Trophoblast cell (in vitro differentiated cells and primary cell): ENCODE measurements around the gene SPPL2B.

Experiments
- DNase-seq, 2 donors: peaks; one replicate each; pipeline ENCODE4 v3.0.0-alpha.2; 2016
- H2AFZ ChIP-seq: 2 replicates; pipeline ENCODE4 v1.6.1; 2013; ENCODE audit warnings: low read length, moderate library complexity, mild to moderate bottlenecking; ENCODE audit not compliant: insufficient read depth, poor library complexity
- H2AK5ac ChIP-seq: 2 replicates; pipeline ENCODE4 v1.6.1; 2013; ENCODE audit warnings: mild to moderate bottlenecking, low read length
- H2BK120ac ChIP-seq: 2 replicates; pipeline ENCODE4 v1.6.1; 2013; ENCODE audit warnings: low read length, mild to moderate bottlenecking, moderate library complexity; ENCODE audit not compliant: insufficient read depth, poor library complexity
- H2BK12ac ChIP-seq: 2 replicates; pipeline ENCODE4 v1.6.1; 2013; ENCODE audit warnings: mild to moderate bottlenecking, low read length, moderate library complexity
- H2BK5ac ChIP-seq: 2 replicates; pipeline ENCODE4 v1.6.1; 2013; ENCODE audit warnings: low read length, low read depth, moderate library complexity, mild to moderate bottlenecking; ENCODE audit not compliant: poor library complexity
- H3K14ac ChIP-seq: 2 replicates; pipeline ENCODE4 v1.6.1; 2013; ENCODE audit warnings: mild to moderate bottlenecking, low read length
- H3K18ac ChIP-seq: 2 replicates; pipeline ENCODE4 v1.6.1; 2013; ENCODE audit warnings: mild to moderate bottlenecking, low read length
- H3K23ac ChIP-seq: 2 replicates; pipeline ENCODE4 v1.6.1; 2013; ENCODE audit warnings: low read length
- H3K27ac ChIP-seq: 2 replicates; pipeline ENCODE4 v1.5.1; 2013; ENCODE audit warnings: low read depth, mild to moderate bottlenecking, inconsistent platforms, low read length, moderate library complexity
- H3K27me3 ChIP-seq: 2 replicates; pipeline ENCODE4 v1.6.1; 2013; ENCODE audit warnings: inconsistent platforms, mild to moderate bottlenecking, low read length, moderate library complexity; ENCODE audit not compliant: insufficient read depth
- H3K36me3 ChIP-seq, 2 experiments: 1 replicate in 1 of 2; 2 replicates in 1 of 2; pipeline ENCODE4 v1.6.1; 2013; ENCODE audit warnings: low read length in 2 of 2, mild to moderate bottlenecking in 2 of 2, moderate library complexity in 1 of 2; ENCODE audit not compliant: insufficient read depth in 2 of 2, control insufficient read depth in 1 of 2
- H3K4ac ChIP-seq: 2 replicates; pipeline ENCODE4 v1.6.1; 2013; ENCODE audit warnings: low read depth, mild to moderate bottlenecking, low read length, moderate library complexity
- H3K4me1 ChIP-seq, 2 experiments: 1 replicate in 1 of 2; 2 replicates in 1 of 2; pipeline ENCODE4 v1.6.1; 2013; ENCODE audit warnings: low read length in 2 of 2, mild to moderate bottlenecking in 2 of 2, moderate library complexity in 1 of 2; ENCODE audit not compliant: insufficient read depth in 2 of 2, control insufficient read depth in 1 of 2
- H3K4me2 ChIP-seq: 2 replicates; pipeline ENCODE4 v1.6.1; 2013; ENCODE audit warnings: inconsistent platforms, mild to moderate bottlenecking, low read length, moderate library complexity
- H3K4me3 ChIP-seq: 2 replicates; pipeline ENCODE4 v1.5.1; 2013; ENCODE audit warnings: mild to moderate bottlenecking, low read depth, low read length, inconsistent platforms
- H3K79me1 ChIP-seq: one replicate; pipeline ENCODE4 v1.6.1; 2013; ENCODE audit warnings: low read length
- H3K79me2 ChIP-seq: 2 replicates; pipeline ENCODE4 v1.6.1; 2013; ENCODE audit warnings: low read length, mild to moderate bottlenecking; ENCODE audit not compliant: control insufficient read depth, insufficient read depth, poor library complexity
- H3K9ac ChIP-seq: 2 replicates; pipeline ENCODE4 v1.6.1; 2013; ENCODE audit warnings: mild to moderate bottlenecking, low read length
- H3K9me3 ChIP-seq: 2 replicates; pipeline ENCODE4 v1.6.1; 2013; ENCODE audit warnings: low read depth, mild to moderate bottlenecking, control low read depth, inconsistent platforms, low read length; ENCODE audit not compliant: insufficient read depth
- H4K12ac ChIP-seq: 2 replicates; pipeline ENCODE4 v1.6.1; 2013; ENCODE audit warnings: low read depth, mild to moderate bottlenecking, low read length, moderate library complexity
- H4K8ac ChIP-seq: 2 replicates; pipeline ENCODE4 v1.6.1; 2013; ENCODE audit warnings: low read depth, mild to moderate bottlenecking, low read length, moderate library complexity
- H4K91ac ChIP-seq: one replicate; pipeline ENCODE4 v1.6.1; 2013; ENCODE audit warnings: low read depth, mild to moderate bottlenecking, low read length, moderate library complexity
- WGBS: extraction: QIAGEN DNeasy Blood & Tissue Kit; methylation state at CpG from one replicate; pipeline ENCODE4 v1.1.7; 2013; ENCODE audit warnings: missing lambda C conversion rate; ENCODE audit not compliant: insufficient read length, insufficient coverage; ENCODE audit errors: extremely low coverage; 5-methylcytosine and 5-hydroxymethylcytosine counted together

Gene SPPL2B

DNA sequence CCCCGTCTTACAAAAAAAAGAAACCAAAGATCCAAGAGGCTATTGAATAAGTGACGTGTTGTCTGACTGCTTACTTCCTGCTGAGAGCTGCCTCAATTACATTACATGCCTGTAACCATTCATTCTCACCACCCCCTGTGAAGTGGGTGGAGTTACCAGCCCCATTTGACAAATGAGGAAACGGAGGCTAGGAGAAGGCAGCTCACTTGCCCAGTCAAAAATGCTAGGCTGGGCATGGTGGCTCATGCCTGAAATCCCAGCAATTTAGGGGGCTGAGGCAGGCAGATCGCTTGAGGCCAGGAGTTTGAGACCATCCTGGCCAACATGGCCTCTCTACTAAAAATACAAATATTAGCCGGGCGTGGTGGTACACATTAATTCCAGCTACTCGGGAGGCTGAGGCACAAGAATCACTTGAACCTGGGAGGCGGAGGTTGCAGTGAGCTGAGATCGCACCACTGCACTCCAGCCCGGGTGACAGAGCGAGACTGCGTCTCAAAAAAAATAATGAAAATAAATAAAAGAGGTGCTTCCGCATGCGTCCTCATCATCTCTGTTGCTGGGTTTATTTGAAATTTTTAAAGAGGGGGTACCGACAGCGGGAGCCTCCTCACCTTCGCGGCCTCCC, 597 bp upstream of the SPPL2B start:
- peak overlapping the region; percentile 72 for H4K91ac ChIP-seq
- peak; percentile 33 to 59 for DNase-seq
- peaks cover 10% of the 10 kb centered on the region for H3K79me2 ChIP-seq
- no peak overlapping the region for H2BK12ac ChIP-seq
- no CpG with 5 or more reads among the region's 18 CpGs for WGBS
- peak overlapping the region; percentile 72 for H3K18ac ChIP-seq
- no peaks in the 10 kb centered on the region for H3K9me3 ChIP-seq
- no peak overlapping the region for H2BK5ac ChIP-seq
- H3K4me1 ChIP-seq: peaks cover 8 to 19% of the 10 kb centered on the region in 2 experiments
- peak overlapping the region; percentile 96 for H3K9ac ChIP-seq
- H3K27me3 ChIP-seq: no peaks in the 10 kb centered on the region
- H2AK5ac ChIP-seq: no peak overlapping the region
- peak overlapping the region; percentile 33 for H3K14ac ChIP-seq
- peaks cover 8% of the 10 kb centered on the region for H3K79me1 ChIP-seq
- no peak overlapping the region for H2AFZ ChIP-seq
- peak overlapping the region; percentile 55 for H3K27ac ChIP-seq
- peak overlapping the region; percentile 99 for H3K4me3 ChIP-seq
- H3K4ac ChIP-seq: peak overlapping the region; percentile 31
- peak overlapping the region; percentile 15 for H2BK120ac ChIP-seq
- H3K4me2 ChIP-seq: peak overlapping the region; percentile 100
- H3K36me3 ChIP-seq: peaks cover 30% of the 10 kb centered on the region in 2 experiments
- H3K23ac ChIP-seq: no peak overlapping the region
- H4K8ac ChIP-seq: peak overlapping the region; percentile 82
- no peak overlapping the region for H4K12ac ChIP-seq

DNA sequence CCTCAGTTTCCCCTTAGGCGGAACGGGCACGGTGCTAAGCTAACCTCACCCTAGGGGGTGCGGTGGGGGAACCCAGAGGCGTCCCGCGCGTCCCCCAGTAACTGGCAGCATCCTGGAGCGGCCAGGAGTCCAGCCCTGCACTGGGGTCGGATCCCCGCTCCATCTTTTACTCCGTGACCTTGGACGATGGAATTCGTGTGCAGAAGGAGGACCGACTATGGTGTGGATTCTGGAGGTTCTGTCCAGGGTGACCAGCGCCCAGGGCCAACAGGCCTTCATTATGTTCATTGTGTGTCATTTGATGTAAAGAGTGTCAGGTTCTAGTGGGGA, 630 bp downstream of the SPPL2B start:
- Histone ChIP-seq H2AK5ac (peak overlapping the region; percentile 82), H4K8ac (peak overlapping the region; percentile 67), H2BK120ac (peak overlapping the region; percentile 77), H2BK12ac (no peak overlapping the region), H2BK5ac (peak overlapping the region; percentile 13), H3K4me3 (peak overlapping the region; percentile 99), H3K9ac (peak overlapping the region; percentile 97), H3K23ac (no peak overlapping the region), H4K91ac (peak overlapping the region; percentile 81), H3K27me3 (no peaks in the 10 kb centered on the region), H3K9me3 (no peaks in the 10 kb centered on the region), H3K18ac (peak overlapping the region; percentile 60), H3K4ac (peak overlapping the region; percentile 98), H3K4me2 (peak overlapping the region; percentile 100), H3K79me2 (peaks cover 10% of the 10 kb centered on the region), H3K27ac (no peak overlapping the region), H3K14ac (peak overlapping the region; percentile 71), H4K12ac (peak overlapping the region; percentile 63), H3K36me3 (peaks cover 19% of the 10 kb centered on the region in 2 experiments), H2AFZ (peak overlapping the region; percentile 80), H3K79me1 (peaks cover 8% of the 10 kb centered on the region), H3K4me1 (peaks cover 8 to 19% of the 10 kb centered on the region in 2 experiments)
- DNase-seq: no peak
- no CpG with 5 or more reads among the region's 16 CpGs for WGBS

DNA sequence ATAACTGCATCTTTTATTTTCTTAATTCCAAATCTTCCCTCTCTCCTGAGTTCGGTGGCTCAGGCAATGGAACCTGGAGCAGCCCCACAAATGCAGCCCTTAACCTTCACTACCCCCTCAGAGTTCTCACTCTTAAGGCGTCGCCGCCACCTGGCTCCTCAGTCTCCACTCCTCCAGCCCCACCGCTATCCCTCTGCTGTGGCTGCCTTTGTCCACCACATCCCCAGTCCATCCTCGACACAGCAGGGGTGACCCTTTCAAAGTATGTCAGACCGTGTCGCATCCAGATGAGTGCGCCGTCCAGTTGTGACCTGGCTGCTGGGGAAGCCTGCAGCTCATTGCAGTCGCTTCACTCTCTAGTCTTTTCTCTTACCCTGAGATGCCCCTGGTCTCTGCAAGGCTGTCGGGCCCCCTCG, 1.0 kb downstream of the SPPL2B start:
- peak overlapping the region; percentile 63 for H4K12ac ChIP-seq
- H2AFZ ChIP-seq: no peak overlapping the region
- no peak overlapping the region for H2BK12ac ChIP-seq
- no peak overlapping the region for H3K27ac ChIP-seq
- no peak overlapping the region for H3K23ac ChIP-seq
- H3K14ac ChIP-seq: no peak overlapping the region
- peak overlapping the region; percentile 100 for H3K4me2 ChIP-seq
- H3K9me3 ChIP-seq: no peaks in the 10 kb centered on the region
- H2BK120ac ChIP-seq: no peak overlapping the region
- no peak overlapping the region for H4K91ac ChIP-seq
- peaks cover 16 to 17% of the 10 kb centered on the region in 2 experiments for H3K36me3 ChIP-seq
- no peak overlapping the region for H4K8ac ChIP-seq
- peaks cover 8% of the 10 kb centered on the region for H3K79me1 ChIP-seq
- DNase-seq: no peak
- H3K4me3 ChIP-seq: peak overlapping the region; percentile 54
- H3K9ac ChIP-seq: no peak overlapping the region
- WGBS: no CpG with 5 or more reads among the region's 13 CpGs
- H2BK5ac ChIP-seq: no peak overlapping the region
- peaks cover 10% of the 10 kb centered on the region for H3K79me2 ChIP-seq
- peak overlapping the region; percentile 7 for H3K4ac ChIP-seq
- H3K27me3 ChIP-seq: no peaks in the 10 kb centered on the region
- H3K4me1 ChIP-seq: peaks cover 8 to 19% of the 10 kb centered on the region in 2 experiments
- H3K18ac ChIP-seq: no peak overlapping the region
- H2AK5ac ChIP-seq: peak overlapping the region; percentile 82

DNA sequence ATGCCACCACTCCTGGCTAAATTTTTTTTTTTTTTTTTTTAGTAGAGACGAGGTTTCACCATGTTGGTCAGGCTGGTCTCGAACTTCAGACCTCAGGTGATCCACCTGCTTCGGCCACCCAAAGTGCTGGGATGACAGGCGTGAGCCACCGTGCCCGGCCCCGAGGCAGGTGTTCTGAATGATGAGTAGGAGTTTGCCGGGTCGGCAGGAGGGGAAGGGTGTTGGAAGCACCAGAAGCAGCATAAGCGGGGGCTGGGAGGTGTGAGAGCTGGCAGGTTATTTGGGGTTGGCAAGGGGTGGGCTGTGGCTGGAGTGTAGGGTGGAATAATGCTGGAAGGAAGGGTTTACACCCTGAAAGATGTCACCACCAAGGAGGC, 1.8 kb downstream of the SPPL2B start:
- Histone ChIP-seq H3K4me2 (no peak overlapping the region), H3K9me3 (no peaks in the 10 kb centered on the region)

More for the DNA sequence above, 1.8 kb downstream of the SPPL2B start:
- Histone ChIP-seq H4K91ac (no peak overlapping the region), H3K23ac (no peak overlapping the region), H3K9ac (no peak overlapping the region), H3K4me1 (peaks cover 8 to 19% of the 10 kb centered on the region in 2 experiments), H3K27ac (no peak overlapping the region), H4K8ac (no peak overlapping the region), H2BK12ac (no peak overlapping the region), H2BK120ac (no peak overlapping the region), H3K4me3 (no peak overlapping the region), H3K79me2 (peaks cover 10% of the 10 kb centered on the region), H3K36me3 (peaks cover 9 to 12% of the 10 kb centered on the region in 2 experiments), H3K4ac (no peak overlapping the region), H2BK5ac (no peak overlapping the region), H4K12ac (no peak overlapping the region), H3K18ac (no peak overlapping the region), H3K27me3 (no peaks in the 10 kb centered on the region), H2AK5ac (no peak overlapping the region), H2AFZ (no peak overlapping the region), H3K14ac (no peak overlapping the region), H3K79me1 (peaks cover 8% of the 10 kb centered on the region)
- no CpG with 5 or more reads among the region's 10 CpGs for WGBS
- DNase-seq: no peak
